SK-N-MC (cell line): ENCODE data around the gene IAH1.
"Not testable (repeated sequence)": the region's sequence is repeated elsewhere in the genome, so short reads cannot be mapped to it uniquely, and the experiment has no call there.

Source experiments
- DNase-seq: peaks from one replicate; pipeline ENCODE4 v3.0.0-alpha.2; 2011; ENCODE audit warnings: low read depth, low spot score
- H3K27ac ChIP-seq: fragments of 200-600 bp; sonication (generic); 2 replicates; pipeline ENCODE4 v1.5.1; 2016; ENCODE audit warnings: mixed run types
- H3K36me3 ChIP-seq: fragments of 200-600 bp; sonication (generic); 2 replicates; pipeline ENCODE4 v1.6.1; 2017; ENCODE audit warnings: antibody characterized with exemption, low read length, mixed read lengths; ENCODE audit not compliant: insufficient read depth
- H3K4me3 ChIP-seq: fragments of 200-600 bp; sonication (generic); 2 replicates; pipeline ENCODE4 v1.5.1; 2016
- H3K9ac ChIP-seq: fragments of 200-600 bp; sonication (generic); 2 replicates; pipeline ENCODE4 v1.8.0; 2017; ENCODE audit warnings: mixed run types, mixed read lengths; ENCODE audit not compliant: insufficient read length
- H3K9me3 ChIP-seq: fragments of 200-600 bp; sonication (generic); 2 replicates; pipeline ENCODE4 v1.6.1; 2017; ENCODE audit warnings: low read depth, mild to moderate bottlenecking, antibody characterized with exemption, low read length, moderate library complexity, mixed read lengths
- EZH2 ChIP-seq: fragments of 200-600 bp; sonication (generic); IDR thresholded peaks from one replicate; pipeline ENCODE4 v1.6.1; 2017; ENCODE audit warnings: antibody characterized with exemption
- FOXP2 ChIP-seq: optimal IDR thresholded peaks from 2 replicates; pipeline ENCODE3; 2011; ENCODE audit warnings: mild to moderate bottlenecking, moderate library complexity; ENCODE audit not compliant: insufficient read depth; ENCODE audit errors: extremely low read length, control extremely low read depth
- POLR2AphosphoS5 ChIP-seq: IDR thresholded peaks from 2 replicates; pipeline ENCODE4 v1.6.1; 2012; ENCODE audit warnings: mild to moderate bottlenecking, low read depth, low read length, borderline replicate concordance

Gene IAH1

DNA sequence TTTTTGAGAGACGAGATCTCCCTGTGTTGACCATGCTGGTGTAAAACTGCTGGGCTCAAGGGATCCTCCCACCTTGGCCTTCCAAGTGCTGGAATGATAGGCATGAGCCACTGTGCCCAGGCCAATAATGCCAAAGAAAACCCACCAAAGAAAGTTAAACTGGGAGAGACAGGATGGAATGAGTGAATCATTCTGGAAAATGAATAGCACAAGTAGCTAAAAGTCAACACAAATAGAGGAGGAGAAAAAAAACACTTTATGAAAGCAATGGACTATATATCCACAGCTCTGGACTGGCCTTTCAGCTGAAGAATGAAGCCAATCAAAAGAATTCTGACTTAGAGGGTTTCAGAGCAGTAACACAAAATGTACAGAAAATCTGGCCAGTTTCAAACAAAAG lies 23.9 kb downstream of the IAH1 start:
- TF ChIP-seq EZH2 (no peak), POLR2AphosphoS5 (no peak), FOXP2 (no peak)
- Histone ChIP-seq H3K4me3 (no peak overlapping the region), H3K9ac (no peak overlapping the region), H3K27ac (no peak overlapping the region), H3K36me3 (peaks cover 52% of the 10 kb centered on the region), H3K9me3 (no peaks in the 10 kb centered on the region)
- no peak for DNase-seq

DNA sequence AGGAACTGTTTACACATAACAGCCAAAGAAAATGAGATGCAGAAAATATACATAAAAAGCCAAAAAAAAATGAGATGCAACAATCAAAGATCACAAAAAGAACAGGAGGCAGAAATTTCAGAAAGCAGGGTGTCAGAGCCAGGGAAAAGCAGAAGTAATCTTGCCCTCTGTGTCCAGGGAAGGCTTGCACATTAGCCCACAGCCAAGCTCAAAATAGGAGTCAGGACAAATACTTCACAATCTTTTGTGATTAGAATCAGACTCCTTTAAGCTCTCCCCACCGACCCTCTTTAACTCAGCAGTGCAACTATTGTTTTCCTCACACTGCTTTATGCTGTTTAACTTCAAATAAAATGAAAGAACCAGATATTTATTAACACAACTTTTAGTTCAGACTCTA lies 34.6 kb downstream of the IAH1 start:
- TF ChIP-seq FOXP2 (no peak), EZH2 (no peak), POLR2AphosphoS5 (no peak)
- DNase-seq, result no peak
- Histone ChIP-seq H3K9ac (no peak overlapping the region), H3K4me3 (no peak overlapping the region), H3K9me3 (no peaks in the 10 kb centered on the region), H3K27ac (no peak overlapping the region), H3K36me3 (peaks cover 23% of the 10 kb centered on the region)

DNA sequence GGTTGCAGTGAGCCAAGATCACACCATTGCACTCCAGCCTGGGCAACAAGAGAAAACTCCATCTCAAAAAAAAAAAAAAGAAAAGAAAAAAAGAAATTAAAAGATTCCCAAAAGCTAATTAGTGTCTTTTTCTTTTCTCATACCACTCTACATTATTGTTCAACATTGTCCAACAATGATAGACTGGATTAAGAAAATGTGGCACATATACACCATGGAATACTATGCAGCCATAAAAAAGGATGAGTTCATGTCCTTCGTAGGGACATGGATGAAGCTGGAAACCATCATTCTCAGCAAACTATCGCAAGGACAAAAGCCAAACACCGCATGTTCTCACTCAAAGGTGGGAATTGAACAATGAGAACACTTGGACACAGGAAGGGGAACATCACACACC lies 39.6 kb downstream of the IAH1 start:
- not testable (repeated sequence) for DNase-seq, H3K9ac ChIP-seq, H3K27ac ChIP-seq, H3K4me3 ChIP-seq, H3K9me3 ChIP-seq
- H3K36me3 ChIP-seq, result peaks cover 37% of the 10 kb centered on the region

DNA sequence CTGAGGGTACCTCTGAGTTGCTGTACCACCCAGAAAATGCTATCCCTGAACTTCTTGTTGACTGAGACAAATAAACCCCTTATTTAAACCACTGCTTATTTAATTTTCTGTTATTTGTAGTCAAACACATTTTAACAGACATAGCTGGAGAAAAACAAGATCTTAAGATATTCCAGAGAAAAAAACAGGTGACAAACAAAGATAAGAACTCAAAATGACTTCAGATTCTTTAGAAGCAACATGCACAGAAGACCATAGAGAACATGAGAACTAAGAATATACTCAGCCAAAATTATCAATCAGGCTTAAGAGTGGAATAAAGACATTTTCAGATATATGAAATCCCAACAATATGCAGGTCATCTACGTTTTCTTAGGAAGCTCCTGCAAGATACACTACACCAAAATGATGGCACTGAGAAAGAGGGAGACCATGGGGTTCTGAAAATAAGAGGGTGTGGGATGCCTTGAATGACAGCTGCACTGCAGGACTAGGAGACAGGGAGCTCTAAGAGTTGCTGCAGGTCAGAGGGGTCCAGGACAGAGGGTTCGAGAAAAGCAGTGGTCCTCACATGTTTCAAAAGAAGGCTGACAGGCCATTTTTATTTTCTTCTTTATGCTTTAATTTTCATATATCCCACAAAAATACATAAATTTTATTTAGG lies 42.9 kb downstream of the IAH1 start:
- Histone ChIP-seq H3K27ac (no peak overlapping the region), H3K9ac (no peak overlapping the region), H3K36me3 (peaks cover 60% of the 10 kb centered on the region), H3K9me3 (no peaks in the 10 kb centered on the region), H3K4me3 (no peak overlapping the region)
- TF ChIP-seq EZH2, result no peak
- no peak for TF ChIP-seq FOXP2
- TF ChIP-seq POLR2AphosphoS5, result no peak
- DNase-seq, result no peak

DNA sequence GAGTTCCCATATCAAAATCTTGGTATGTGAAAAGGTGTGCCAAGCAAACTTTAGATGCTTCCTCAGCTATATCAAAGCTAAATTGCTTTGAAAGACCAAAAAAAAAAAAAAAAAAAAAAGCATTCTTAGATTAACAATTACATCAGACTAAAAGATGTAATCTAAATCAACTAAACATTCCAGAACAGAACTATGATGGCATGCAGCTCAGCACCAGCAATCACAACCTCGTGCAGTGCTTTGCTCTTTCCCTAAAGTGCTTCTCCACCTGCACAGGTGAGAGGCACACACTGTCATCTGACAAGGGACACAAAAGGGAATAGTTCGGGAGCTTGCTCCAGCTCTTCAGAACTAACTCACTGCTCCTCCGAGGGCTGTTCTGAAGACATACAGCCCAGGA lies 43.8 kb downstream of the IAH1 start:
- H3K27ac ChIP-seq, result no peak overlapping the region
- H3K36me3 ChIP-seq, result peaks cover 58% of the 10 kb centered on the region
- H3K9me3 ChIP-seq, result no peaks in the 10 kb centered on the region
- DNase-seq, result no peak
- H3K9ac ChIP-seq, result no peak overlapping the region
- TF ChIP-seq FOXP2 (no peak), EZH2 (no peak), POLR2AphosphoS5 (no peak)
- no peak overlapping the region for H3K4me3 ChIP-seq

DNA sequence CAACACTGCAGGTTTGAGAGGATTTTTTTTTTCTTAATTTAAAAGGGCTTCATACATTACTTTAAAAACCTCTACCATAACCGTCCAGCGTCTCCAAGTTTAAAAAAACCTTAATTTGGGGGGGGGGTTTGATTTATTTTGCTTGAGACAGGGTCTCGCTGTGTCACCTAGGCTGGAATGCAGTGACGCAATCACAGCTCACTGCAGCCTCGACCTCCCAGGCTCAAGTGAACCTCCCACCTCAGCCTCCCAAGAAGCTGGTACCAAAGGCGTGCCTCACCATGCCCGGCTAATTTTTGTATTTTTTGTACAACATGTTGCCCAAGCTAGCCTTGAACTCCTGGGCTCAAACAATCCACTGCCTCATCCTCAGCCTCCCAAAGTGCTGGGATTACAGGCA lies 44.4 kb downstream of the IAH1 start:
- no peak for DNase-seq
- no peak overlapping the region for H3K9ac ChIP-seq
- H3K27ac ChIP-seq, result no peak overlapping the region
- H3K9me3 ChIP-seq, result no peaks in the 10 kb centered on the region
- H3K36me3 ChIP-seq, result peaks cover 57% of the 10 kb centered on the region
- TF ChIP-seq FOXP2 (no peak), EZH2 (no peak), POLR2AphosphoS5 (no peak)
- H3K4me3 ChIP-seq, result no peak overlapping the region

DNA sequence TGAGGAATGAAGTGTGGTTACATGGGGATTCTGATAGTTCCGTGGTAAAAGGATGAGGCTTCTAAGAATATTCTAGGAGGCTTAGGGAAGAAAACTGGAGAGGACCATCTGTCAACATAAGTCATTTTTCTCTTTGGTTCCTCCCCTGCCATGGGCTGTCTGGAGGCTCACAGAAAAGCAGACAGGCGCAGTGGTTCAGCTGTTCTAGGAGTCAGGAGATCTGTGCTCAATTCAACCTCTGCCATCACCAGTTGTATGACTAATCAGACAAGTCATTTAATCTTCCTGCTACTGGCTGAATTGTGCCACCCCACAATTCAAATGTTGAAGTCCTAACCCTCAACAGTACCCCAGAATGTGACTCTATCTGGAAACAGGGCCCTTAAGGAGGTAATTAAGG lies 44.9 kb downstream of the IAH1 start:
- Histone ChIP-seq H3K36me3 (peaks cover 57% of the 10 kb centered on the region), H3K27ac (no peak overlapping the region), H3K4me3 (no peak overlapping the region), H3K9me3 (no peaks in the 10 kb centered on the region), H3K9ac (no peak overlapping the region)
- DNase-seq, result no peak
- TF ChIP-seq POLR2AphosphoS5 (no peak), FOXP2 (no peak), EZH2 (no peak)

DNA sequence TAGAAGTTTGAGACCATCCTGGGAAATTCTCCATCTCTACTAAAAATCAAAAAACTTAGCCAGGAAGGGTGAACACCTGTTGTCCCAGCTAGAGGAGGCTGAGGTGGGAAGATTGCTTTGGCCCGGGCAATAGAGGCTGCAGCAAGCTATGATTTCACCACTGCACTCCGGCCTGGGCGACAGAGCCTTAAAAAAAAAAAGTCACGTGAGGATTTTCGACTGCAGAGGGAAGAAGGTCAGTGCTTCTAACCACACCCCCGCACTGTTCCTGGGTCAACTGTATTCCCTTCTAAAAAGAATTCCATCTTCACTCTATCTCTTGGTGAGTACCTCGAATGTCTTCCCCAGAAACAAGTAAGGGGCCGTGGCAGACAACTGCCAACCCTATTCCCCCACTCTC lies 49.9 kb downstream of the IAH1 start:
- H3K9me3 ChIP-seq, result no peaks in the 10 kb centered on the region
- no peak overlapping the region for H3K9ac ChIP-seq
- no peak for DNase-seq
- TF ChIP-seq EZH2, result no peak
- TF ChIP-seq FOXP2, result no peak
- TF ChIP-seq POLR2AphosphoS5, result no peak
- no peak overlapping the region for H3K4me3 ChIP-seq
- H3K36me3 ChIP-seq, result peaks cover 70% of the 10 kb centered on the region
- H3K27ac ChIP-seq, result no peak overlapping the region

DNA sequence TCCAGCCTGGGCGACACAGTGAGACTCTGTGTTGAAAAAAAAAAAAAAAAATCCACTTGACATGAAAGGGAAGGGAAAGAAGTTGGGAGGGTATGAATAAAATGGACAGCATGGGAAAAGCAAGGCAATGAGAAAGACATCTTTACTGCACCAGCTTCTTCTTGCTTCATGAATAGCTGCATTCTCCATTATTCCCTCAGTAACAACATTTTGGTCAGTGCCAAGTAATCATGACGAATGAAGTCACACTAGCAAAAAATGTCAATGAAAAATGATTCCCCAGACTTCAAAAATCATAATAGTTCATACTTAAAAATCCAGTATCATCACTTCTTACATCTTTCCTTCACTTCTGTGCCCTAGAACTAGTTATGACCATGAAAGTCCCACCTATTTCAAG lies 50.9 kb downstream of the IAH1 start:
- Histone ChIP-seq H3K4me3 (no peak overlapping the region), H3K9ac (no peak overlapping the region), H3K36me3 (peaks cover 70% of the 10 kb centered on the region), H3K9me3 (no peaks in the 10 kb centered on the region), H3K27ac (no peak overlapping the region)
- no peak for DNase-seq
- no peak for TF ChIP-seq POLR2AphosphoS5
- no peak for TF ChIP-seq EZH2
- no peak for TF ChIP-seq FOXP2
